ENCODE data around the gene CNIH1. TPM values are rescaled to one million over a fixed set of nuclear protein-coding genes. Genes with fewer than 3 reads are reported as not detected.
"Not testable (repeated sequence)": the region's sequence is repeated elsewhere in the genome, so short reads cannot be mapped to it uniquely, and the experiment has no call there.

Gene CNIH1
- total RNA-seq, 1 donor from 2014 or later: 140 TPM

- Mint-ChIP-seq H3K27me3 (ENCODE audit: low read depth) (no peaks in the 10 kb centered on the region), H3K4me3 (ENCODE audit: unreplicated experiment) (no peak overlapping the region), H3K4me1 (ENCODE audit: low read depth) (no peaks in the 10 kb centered on the region), H3K27ac (ENCODE audit: unreplicated experiment) (no peak overlapping the region), H3K9me3 (ENCODE audit: low read depth) (peaks cover 7% of the 10 kb centered on the region), H3K36me3 (ENCODE audit: low read depth) (peaks cover 4% of the 10 kb centered on the region)
- no peak for DNase-seq (ENCODE audit: low spot score)
- no peak for TF ChIP-seq CTCF (IDR thresholded peaks at IDR 0.05)
These were observed 29.8 kb downstream of the CNIH1 start for GRCh38 chr14:54411371-54411770.

GRCh38 chr14:54410215-54410614 is 31.0 kb downstream of the CNIH1 start:
- H3K4me1 Mint-ChIP-seq (ENCODE audit: low read depth): no peaks in the 10 kb centered on the region
- peaks cover 9% of the 10 kb centered on the region for H3K36me3 Mint-ChIP-seq (ENCODE audit: low read depth)
- H3K4me3 Mint-ChIP-seq (ENCODE audit: unreplicated experiment): no peak overlapping the region
- no peak for DNase-seq (ENCODE audit: low spot score)
- no peaks in the 10 kb centered on the region for H3K27me3 Mint-ChIP-seq (ENCODE audit: low read depth)
- no peak for TF ChIP-seq CTCF (IDR thresholded peaks at IDR 0.05)
- H3K27ac Mint-ChIP-seq (ENCODE audit: unreplicated experiment): no peak overlapping the region
- peaks cover 10% of the 10 kb centered on the region for H3K9me3 Mint-ChIP-seq (ENCODE audit: low read depth)

- H3K36me3 Mint-ChIP-seq (ENCODE audit: low read depth): peaks cover 22% of the 10 kb centered on the region
- H3K4me3 Mint-ChIP-seq (ENCODE audit: unreplicated experiment): not testable (repeated sequence)
These were observed 37.7 kb downstream of the CNIH1 start for GRCh38 chr14:54403401-54404005.

GRCh38 chr14:54399560-54399959 is 41.6 kb downstream of the CNIH1 start:
- no peak overlapping the region for H3K27ac Mint-ChIP-seq (ENCODE audit: unreplicated experiment)
- DNase-seq (ENCODE audit: low spot score): no peak
- peaks cover 6% of the 10 kb centered on the region for H3K9me3 Mint-ChIP-seq (ENCODE audit: low read depth)
- peaks cover 9% of the 10 kb centered on the region for H3K36me3 Mint-ChIP-seq (ENCODE audit: low read depth)
- H3K27me3 Mint-ChIP-seq (ENCODE audit: low read depth): no peaks in the 10 kb centered on the region
- TF ChIP-seq CTCF (IDR thresholded peaks at IDR 0.05): no peak
- H3K4me3 Mint-ChIP-seq (ENCODE audit: unreplicated experiment): no peak overlapping the region
- peaks cover 16% of the 10 kb centered on the region for H3K4me1 Mint-ChIP-seq (ENCODE audit: low read depth)

More at GRCh38 chr14:54403401-54404005, 37.7 kb downstream of the CNIH1 start:
- not testable (repeated sequence) for DNase-seq (ENCODE audit: low spot score); H3K4me1 Mint-ChIP-seq (ENCODE audit: low read depth); H3K27ac Mint-ChIP-seq (ENCODE audit: unreplicated experiment); H3K27me3 Mint-ChIP-seq (ENCODE audit: low read depth)
- H3K9me3 Mint-ChIP-seq (ENCODE audit: low read depth): peaks cover 16% of the 10 kb centered on the region

GRCh38 chr14:54396493-54397335 is 44.5 kb downstream of the CNIH1 start, which contains the start of gene CDKN3:
TSS of gene CDKN3 (plus strand) at chr14:54397007. CDS start at chr14:54397069, 62 bp downstream.
- peaks cover 16% of the 10 kb centered on the region for H3K4me1 Mint-ChIP-seq (ENCODE audit: low read depth)
- no peaks in the 10 kb centered on the region for H3K36me3 Mint-ChIP-seq (ENCODE audit: low read depth)
- H3K9me3 Mint-ChIP-seq (ENCODE audit: low read depth): no peaks in the 10 kb centered on the region
- peak within 1 kb of the TSS; percentile 82 for H3K27ac Mint-ChIP-seq (ENCODE audit: unreplicated experiment)
- TF ChIP-seq CTCF (IDR thresholded peaks at IDR 0.05): peak; percentile 76
- H3K4me3 Mint-ChIP-seq (ENCODE audit: unreplicated experiment): peak within 1 kb of the TSS; percentile 75
- peak; percentile 99 for DNase-seq (ENCODE audit: low spot score)
- no peaks in the 10 kb centered on the region for H3K27me3 Mint-ChIP-seq (ENCODE audit: low read depth)
